PC-9 (cell line): ENCODE data around the gene C17orf78.

Source experiments
- CTCF ChIP-seq: fragments of 200-600 bp; sonication (generic); conservative IDR thresholded peaks from 2 replicates; pipeline ENCODE4 v1.6.1; 2017; ENCODE audit warnings: mixed run types, antibody characterized with exemption, mild to moderate bottlenecking, moderate library complexity
- EZH2 ChIP-seq: fragments of 200-600 bp; sonication (generic); IDR thresholded peaks from 2 replicates; pipeline ENCODE4 v1.8.0; 2017; ENCODE audit warnings: antibody characterized with exemption, low read depth

- TF ChIP-seq CTCF (no peak), EZH2 (no peak)
These were observed 7.2 kb upstream of the C17orf78 start for GRCh38 chr17:37368577-37368976.
